HG02884 (cell line): ENCODE measurements around the gene MYMX.
A peak's percentile ranks its signal among the peaks of the same experiment; 100 is the strongest.
"Not testable (repeated sequence)": the region's sequence is repeated elsewhere in the genome, so short reads cannot be mapped to it uniquely, and the experiment has no call there.

Experiments used
- ATAC-seq: cut with Tn5 transposase; IDR thresholded peaks from one replicate; pipeline ENCODE4 v1.9.1; 2021; ENCODE audit warnings: mild to moderate bottlenecking, moderate library complexity; ENCODE audit not compliant: unreplicated experiment

The MYMX gene

DNA sequence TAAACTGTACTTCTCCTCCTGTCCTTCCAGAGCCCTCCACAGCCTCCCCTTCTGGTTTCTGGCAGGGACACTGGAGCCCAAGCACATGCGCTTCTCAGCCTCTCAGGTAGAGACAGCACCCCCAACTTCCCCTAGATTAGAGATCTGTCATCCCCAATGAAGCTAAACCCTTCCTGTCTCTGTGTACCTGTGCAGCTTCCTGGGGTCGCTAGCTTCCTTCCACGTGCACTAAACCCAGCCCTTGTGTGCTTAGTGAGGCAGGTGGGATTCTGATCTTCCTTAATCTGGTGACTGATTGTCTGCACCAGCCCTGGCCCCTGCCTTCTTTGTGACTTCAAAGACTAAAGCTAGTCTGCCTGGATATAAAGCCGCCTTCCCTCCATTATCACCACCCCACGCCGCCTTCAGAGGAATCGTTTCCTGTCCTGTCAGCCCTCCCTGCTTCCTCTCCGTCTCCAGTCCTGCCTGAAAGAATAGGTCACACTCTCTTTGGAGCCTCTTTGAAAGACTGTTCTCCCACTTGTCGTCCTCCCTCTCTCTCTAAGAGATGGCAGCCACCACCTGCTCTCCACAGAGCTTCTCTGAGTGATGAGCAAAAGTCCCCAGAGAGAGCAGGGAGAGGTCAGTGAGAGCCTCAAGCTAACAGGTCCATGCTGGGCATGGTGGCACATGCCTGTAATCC, 30.6 kb upstream of the MYMX start:
- ATAC-seq: no peak

DNA sequence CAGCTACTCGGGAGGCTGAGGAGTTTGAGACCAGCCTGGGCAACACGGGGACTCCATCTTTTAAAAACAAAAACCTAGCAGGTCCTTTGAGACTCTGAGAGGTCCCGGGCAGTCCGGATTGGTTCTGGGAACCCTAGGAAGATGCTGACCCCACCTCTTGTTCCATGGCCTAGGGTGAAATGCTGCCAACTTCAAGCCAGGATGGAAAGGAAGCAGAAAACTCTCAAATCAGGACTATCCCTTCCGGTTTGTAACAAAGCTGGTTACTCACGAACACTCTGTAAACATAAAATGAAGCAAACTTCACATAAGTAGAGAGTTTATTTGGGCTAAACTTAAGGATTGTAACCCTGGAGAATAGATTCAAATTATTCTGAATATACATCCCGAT, 30.1 kb upstream of the MYMX start:
- ATAC-seq: no peak

DNA sequence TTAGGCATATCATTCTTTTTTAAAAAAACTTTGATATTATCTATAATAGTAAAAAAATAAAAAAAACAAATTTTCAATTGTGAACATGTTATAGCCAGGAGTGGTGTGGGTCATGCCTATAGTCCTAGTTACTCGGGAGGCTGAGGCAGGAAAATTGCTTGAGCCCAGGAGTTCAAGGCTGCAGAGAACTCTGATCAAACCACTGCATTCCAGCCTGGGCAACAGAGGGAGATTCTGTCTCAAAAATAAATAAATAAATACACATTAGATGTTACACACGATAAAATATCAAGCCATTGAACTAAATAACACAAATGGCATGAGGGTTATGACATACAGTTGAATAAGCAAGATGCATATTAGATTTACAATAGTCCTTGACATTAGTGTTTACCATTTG, 27.9 kb upstream of the MYMX start:
- no peak for ATAC-seq

DNA sequence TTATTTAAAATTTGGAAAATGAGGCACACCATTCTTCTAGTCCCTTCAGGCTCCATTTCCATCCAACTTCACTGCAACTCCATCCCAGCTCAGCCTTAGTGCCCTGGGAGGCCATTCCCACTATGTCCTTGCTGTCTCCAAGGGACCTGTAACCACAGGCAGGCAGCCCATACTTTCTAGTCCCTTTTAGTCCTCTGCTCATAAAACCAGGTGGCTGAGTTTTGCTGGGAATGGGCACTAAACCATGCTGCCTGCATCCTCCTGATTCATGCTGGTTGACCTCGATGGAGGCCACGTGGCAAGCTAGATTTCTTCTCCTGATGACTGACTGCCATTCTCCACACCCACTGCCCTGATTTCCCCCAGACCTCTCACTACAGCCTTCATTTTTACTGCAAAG, 27.5 kb upstream of the MYMX start:
- ATAC-seq: no peak

DNA sequence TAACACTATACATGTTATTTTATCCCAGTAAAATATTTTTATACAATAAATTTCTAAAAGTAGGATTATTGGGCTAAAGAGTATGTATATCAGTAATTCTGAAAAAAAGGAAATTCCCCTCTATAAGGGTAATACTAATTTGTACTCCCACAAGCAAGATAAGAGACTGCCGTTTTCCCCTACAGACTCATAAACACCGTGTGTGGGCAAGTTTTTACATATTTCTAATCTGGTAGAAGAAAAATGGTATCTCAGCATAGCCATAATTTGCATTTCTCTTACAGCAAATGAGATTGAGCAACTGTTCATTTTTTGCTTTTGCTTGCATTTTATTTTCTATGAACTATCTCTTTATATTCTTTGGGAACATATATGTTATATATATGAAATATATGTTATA, 26.0 kb upstream of the MYMX start:
- ATAC-seq: peak; percentile 72

DNA sequence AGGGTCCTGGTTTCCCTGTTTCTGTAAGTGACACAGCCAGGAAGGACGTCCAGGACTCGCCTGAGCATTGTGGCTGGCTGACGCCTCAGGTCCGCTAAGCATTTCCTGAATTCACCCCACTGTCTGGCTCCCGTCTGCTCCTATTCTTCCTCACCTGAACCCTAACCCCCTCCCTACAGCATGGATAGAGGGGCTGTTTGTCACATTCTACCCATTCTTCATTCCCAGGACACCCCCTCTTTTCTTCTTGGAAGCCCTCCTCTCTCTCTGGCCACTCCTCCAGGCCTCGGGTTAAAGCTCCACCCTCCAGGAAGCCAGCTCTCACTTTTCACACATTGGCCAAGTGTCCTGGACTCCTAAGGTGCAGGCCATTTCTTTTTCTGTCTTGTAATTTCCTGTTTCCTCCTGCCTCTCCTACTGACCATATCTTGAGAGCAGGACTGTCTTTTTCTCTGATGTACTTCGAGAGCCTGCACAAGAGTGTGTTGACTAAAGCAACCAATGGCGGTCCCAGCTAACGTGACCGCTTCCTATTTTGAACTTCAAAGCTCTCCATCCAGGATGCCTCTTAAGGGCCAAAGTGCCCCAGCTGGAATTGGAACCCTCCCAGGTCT, 24.2 kb upstream of the MYMX start:
- no peak for ATAC-seq

DNA sequence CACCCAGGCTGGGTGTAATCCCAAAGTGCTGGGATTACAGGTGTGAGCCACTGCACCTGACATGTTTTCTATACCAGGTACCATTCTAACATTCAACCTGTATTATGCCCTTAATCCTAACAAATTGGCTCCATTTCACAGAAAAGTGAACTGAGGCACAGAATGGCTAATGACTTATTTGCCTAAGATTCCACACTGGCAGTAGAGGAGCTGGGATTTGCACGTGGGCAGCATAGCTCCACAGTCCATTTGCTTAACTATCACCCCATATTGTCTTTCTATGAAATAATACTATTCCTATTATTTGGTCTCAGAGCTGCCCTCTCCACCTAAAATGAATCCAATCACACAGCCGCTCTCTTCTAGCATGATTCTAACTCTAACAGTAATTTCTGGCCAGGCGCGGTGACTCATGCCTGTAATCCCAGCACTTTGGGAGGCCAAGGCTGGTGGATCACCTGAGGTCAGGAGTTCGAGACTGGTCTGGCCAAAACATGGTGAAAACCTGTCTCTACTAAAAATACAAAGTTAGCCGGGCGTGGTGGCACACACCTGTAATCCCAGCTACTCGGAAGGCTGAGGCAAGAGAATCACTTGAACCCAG, 23.3 kb upstream of the MYMX start:
- no peak for ATAC-seq

DNA sequence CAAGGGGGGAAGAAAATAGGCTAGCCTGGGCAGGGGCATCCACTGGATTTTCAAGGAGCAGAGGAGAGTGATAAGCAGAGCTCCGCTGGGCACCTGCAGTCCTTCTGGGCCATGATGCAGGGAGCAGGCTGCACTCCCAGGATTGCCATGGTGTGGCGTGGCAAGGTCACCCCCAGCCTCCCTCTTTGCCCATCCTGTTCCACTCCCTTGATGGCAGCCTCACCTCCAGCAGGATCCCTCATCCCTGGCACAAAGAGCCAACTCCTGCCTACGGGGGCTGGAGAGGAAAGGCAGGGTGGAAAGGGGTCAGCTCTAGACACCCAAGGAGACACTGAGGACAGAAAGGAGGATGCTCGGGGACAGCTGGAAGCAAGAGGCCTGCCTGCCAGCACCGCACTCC, 22.4 kb upstream of the MYMX start:
- no peak for ATAC-seq

DNA sequence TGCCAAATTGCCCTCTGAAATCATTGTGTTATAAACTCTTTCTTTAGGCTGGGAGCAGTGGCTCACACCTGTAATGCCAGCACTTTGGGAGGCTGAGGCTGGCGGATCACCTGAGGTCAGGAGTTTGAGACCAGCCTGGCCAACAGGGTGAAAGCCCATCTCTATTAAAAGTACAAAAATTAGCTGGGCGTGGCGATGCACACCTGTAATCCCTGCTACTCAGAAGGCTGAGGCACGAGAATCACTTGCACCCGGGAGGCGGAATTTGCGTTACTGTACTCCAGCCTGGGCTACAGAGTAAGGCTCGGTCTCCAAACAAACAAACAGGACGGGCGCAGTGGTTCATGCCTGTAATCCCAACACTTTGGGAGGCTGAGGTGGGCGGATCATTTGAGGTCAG, 20.4 kb upstream of the MYMX start:
- ATAC-seq: not testable (repeated sequence)

DNA sequence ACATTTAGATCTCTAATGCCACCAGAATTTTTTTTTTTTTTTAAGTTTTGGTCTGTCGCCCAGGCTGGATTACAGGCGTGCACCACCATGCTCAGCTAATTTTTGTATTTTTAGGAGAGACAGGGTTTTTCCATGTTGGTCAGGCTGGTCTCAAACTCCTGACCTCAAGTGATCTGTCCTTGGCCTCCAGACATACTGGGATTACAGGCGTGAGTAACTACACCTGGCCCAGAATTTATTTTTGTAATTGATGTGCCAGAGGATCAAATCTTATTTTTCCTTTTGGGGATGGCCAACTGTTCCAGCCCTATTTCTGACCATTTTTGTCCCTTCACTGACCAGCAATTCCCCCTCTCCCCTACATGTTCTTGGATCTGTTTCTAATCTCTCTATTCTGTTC, 18.0 kb upstream of the MYMX start:
- no peak for ATAC-seq

DNA sequence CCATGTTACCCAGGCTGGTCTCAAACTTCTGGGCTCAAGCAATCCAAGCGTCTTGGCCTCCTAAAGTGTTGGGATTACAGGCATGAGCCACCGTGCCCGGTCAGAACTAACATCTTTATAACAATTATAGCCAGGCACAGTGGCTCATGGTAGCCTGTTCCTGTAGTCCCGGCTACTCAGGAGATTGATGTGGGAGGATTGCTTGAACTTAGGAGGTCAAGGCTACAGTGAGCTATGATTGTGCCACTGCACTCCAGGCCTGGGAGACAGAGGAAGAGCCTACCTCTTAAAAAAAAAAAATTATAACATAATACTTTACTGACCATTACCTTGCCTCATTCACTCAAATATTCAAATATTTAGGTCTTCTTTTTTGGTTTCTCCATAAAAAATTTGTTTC, 16.8 kb upstream of the MYMX start:
- no peak for ATAC-seq

DNA sequence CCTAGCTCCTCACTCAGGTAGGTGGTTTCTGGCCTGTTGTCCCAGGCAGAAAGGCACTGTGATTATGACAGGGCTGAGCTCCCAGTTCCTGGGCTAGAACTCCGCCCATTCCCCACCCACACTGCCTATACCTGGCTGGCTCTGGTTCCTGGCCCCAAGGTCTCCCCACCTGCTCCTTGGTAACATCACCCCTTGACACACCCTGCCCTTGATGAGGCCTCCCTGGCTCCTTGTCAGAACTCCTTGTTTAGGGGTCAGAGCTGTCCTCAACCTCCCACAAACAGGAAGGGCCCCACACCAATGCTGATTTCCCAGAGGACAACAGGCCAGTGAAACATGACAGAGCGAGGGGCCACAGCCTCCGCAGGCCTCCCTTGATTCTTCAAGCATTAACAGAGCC, 15.5 kb upstream of the MYMX start:
- ATAC-seq: no peak

DNA sequence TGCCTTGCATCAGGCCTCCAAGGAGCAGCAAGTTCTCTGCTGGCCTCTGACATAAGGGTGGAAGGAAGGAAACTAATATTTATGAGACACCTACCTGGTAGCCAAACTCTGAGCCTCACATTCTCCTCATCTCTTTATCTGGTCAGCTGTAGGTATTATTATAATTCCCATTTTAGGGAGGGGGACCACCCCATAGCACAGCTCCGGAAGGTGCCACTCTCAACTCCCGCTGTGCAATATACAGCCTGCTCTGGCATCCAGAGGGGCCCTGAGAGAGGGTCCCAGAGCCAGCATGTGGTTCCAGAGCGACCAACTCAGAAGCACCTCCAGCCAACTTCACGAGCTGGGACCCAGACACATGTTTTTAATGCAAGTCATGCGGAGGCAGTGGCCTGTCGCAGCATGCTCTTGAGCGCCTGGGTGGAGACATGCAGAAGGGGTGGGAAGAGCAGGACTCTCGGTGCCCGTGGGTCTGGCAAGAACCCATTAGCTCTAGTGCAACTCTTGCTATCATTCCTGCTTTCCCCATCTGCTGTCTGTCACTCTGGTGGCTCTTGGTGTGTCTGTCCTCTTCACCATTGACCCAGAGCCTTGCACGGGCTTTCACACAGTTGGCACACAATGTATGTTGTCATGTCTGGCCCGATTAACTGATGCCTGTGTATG, 15.0 kb upstream of the MYMX start:
- no peak for ATAC-seq

DNA sequence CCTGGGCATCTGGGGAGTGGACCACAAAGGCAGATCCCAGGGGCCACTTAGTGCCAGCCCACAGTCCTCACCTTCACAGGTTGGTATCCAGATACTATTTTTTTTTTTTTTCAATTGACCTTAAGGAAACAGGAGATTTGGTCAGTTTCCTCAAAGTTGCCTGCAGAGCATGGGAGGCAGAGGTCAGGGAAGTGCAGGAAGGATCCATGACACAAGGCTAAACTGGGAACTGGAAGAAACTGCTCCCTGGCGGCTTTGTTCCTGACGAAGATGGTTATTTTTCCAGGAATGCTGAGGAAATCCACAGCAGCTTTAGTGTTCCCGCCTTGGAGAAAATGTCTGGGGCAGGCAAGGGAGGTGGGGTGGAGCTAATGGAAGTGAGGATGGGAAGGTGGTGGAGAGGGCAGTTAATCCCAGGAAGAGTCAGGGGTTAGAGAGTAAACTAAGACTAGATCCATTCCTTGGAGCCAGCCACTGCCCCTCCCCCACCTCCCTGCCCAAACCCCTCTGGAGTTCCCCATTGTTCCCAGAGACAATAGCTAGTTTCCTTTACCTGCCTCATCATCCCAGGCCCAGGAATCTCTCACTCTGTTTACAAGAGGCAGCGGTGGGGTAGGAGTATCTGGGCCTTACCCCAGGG, 14.3 kb upstream of the MYMX start:
- ATAC-seq: no peak

DNA sequence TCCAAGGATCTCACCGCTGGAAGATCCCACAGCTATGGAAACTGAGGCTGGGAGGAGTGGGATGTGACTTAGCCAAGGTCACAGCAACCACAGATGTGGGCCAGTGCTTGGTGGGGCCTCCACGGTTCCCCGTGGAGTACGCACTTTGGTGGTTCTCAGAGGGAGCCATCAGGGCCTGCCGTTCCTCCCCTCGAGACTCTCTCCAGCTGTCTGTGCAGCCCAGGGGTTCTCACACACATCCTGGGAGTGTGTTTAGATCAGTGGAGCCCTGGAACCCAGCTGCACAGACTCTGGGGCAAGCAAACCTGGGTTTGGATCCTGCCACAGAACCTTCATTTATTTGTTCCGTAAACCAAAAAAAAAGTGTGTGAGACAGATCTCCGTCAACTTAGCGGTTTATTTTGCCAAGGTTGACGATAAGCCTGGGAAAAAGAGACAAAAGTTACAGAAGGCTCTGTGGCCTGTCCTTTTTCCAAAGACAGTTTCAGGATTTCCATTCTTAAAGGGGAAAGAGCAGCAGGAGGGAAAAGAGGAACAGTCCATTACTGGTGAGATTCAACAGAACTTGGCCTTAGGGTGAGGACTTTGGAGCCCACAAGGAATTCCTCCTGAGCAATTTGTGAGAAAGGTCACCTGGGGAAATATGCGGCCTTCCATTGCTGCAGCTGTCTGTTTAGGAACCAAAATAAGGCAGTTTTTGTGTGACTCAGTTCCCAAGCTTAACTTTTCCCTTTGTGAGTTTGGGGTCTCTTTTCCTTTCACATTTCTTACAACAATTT, 13.6 kb upstream of the MYMX start:
- ATAC-seq: no peak

DNA sequence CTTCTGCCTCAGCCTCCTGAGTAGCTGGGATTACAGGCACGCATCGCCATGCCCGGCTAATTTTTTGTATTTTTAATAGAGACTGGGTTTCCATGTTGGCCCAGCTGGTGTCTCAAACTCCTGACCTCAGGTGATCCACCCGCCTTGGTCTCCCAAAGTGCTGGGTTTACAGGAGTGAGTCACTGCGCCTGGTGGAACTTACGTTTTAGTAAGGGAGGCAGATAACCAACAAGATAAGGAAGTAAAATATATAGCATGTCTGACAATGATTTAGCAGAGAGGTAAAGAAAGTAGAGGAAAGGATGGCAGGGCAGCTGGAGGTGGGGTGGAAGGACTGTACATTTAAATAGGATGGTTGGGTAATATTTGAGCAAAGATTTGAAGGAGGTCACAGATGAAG, 12.8 kb upstream of the MYMX start:
- no peak for ATAC-seq

DNA sequence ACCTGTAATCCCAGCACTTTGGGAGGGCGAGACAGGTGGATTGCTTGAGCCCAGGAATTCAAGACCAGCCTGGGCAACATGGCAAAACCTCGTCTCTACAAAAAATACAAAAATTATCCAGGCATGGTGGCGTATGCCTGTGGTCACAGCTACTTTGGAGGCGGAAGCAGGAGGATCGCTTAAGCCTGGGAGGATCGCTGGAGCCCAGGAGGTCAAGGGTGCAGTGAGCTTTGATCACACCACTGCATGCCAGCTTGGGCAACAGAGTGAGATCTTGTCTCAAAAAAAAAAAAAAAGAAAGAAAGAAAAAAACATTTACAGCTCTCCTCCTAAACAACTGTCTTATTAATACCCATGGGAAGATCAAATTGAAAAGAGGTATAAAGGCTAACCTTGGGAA, 8.8 kb upstream of the MYMX start:
- ATAC-seq: no peak

DNA sequence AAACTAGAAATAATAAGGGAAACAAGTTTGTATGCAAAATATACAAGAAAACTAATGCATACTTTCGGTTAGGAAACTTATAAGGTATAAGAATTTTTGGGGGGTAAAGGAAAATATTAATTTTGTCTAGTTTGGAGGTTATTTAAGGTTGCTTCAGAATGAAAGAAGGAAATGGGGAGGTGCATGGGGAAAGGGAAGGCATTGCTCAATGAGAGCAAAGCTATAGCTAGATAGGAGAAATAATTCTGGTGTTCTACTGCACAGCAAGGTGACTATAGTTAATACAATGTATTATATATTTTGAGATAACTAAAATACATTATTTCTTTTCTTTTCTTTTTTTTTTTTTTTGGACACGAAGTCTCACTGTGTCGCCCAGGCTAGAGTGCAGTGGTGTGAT, 5.4 kb upstream of the MYMX start:
- ATAC-seq: no peak

DNA sequence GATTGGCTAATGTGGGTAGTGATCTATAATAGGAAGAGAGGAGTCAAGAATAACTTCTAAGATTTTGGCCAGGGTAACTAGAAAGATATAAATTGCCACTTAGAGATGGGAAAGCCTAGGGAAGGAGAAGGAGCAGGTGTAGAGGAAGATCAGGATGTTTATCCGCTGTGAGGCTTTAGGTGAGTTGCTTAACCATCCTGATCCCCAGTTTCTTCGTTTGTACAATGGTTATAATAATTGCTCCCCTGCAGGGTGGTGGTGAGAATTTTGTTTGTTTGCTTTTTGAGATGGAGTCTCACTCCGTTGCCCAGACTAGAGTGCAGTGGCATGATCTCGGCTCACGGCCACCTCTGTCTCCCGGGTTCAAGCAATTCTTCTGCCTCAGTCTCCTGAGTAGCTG, 2.4 kb upstream of the MYMX start:
- ATAC-seq: no peak

DNA sequence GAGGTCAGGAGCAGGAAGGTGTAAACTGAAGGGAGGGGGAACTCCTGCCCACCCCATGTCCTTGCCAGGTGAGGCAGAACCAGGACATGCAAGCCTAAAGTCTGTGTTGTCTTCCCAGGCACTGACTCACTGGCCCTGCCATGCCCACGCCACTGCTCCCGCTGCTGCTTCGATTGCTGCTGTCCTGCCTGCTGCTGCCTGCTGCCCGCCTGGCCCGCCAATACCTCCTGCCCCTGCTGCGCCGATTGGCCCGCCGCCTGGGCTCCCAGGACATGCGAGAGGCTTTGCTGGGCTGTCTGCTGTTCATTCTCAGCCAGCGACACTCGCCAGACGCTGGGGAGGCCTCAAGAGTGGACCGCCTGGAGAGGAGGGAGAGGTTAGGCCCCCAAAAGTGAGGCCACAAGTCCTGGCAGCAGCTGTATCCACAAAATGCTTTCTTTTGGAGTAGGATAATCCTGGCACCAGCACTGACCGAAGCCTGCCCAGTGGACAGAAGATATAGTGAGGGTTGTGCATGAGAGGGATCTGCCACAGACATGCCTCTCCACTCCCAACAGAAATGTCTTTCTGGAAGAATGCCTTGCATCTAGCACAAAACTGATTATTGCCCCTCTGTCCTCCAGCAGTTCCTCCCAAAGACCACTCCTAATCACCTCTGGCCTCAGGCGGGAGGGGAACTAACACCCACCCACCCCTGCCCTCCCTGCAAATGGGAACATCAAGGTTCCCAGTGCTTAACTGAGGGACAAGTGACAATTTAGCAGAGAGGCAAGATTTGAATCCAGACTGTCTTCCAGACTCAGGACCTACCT, 812 bp downstream of the MYMX start:
- no peak for ATAC-seq
